Liver (tissue), 3 donors: Measurements from ENCODE around the gene VIP.

ENCODE experiments used
- CTCF ChIP-seq: fragments of 150-350 bp; IDR thresholded peaks from 2 replicates; pipeline ENCODE4 v1.5.1; 2017; ENCODE audit warnings: improper control_type of control experiment, low read depth, low read length; ENCODE audit not compliant: missing input control
- EGR1 ChIP-seq, 2 donors: IDR thresholded peaks; 2 replicates each; pipeline ENCODE4 v1.6.1; 2016 to 2018; ENCODE audit warnings: antibody characterized with exemption in 2 of 2, low read depth in 2 of 2
- FOXA1 ChIP-seq: IDR thresholded peaks from 2 replicates; pipeline ENCODE4 v1.6.1; 2016; ENCODE audit warnings: antibody characterized with exemption
- FOXA2 ChIP-seq: IDR thresholded peaks from 2 replicates; pipeline ENCODE4 v1.6.1; 2016; ENCODE audit warnings: antibody characterized with exemption
- JUND ChIP-seq, 2 donors: IDR thresholded peaks; 2 replicates each; pipeline ENCODE4 v1.6.1; 2016; ENCODE audit warnings: antibody characterized with exemption in 2 of 2
- MAX ChIP-seq: IDR thresholded peaks from 2 replicates; pipeline ENCODE4 v1.6.1; 2016; ENCODE audit warnings: antibody characterized with exemption
- NR2F2 ChIP-seq: IDR thresholded peaks from 2 replicates; pipeline ENCODE4 v1.6.1; 2016; ENCODE audit warnings: antibody characterized with exemption
- RAD21 ChIP-seq, 2 donors: IDR thresholded peaks; 2 replicates each; pipeline ENCODE4 v1.6.1; 2016; ENCODE audit warnings: antibody characterized with exemption in 2 of 2, mild to moderate bottlenecking in 2 of 2
- SP1 ChIP-seq: IDR thresholded peaks from 2 replicates; pipeline ENCODE4 v1.6.1; 2018; ENCODE audit warnings: antibody characterized with exemption, mild to moderate bottlenecking
- TAF1 ChIP-seq: conservative IDR thresholded peaks from 2 replicates; pipeline ENCODE4 v1.6.1; 2016; ENCODE audit warnings: antibody characterized with exemption, mild to moderate bottlenecking
- YY1 ChIP-seq: IDR thresholded peaks from 2 replicates; pipeline ENCODE4 v1.6.1; 2016; ENCODE audit warnings: antibody characterized with exemption, mild to moderate bottlenecking
- TF ChIP-seq, protein P1 (sequence below): IDR thresholded peaks from 2 replicates; pipeline ENCODE4 v1.6.1; 2016; ENCODE audit warnings: antibody characterized with exemption, mild to moderate bottlenecking
- donor health status: healthy.
- donor health status: healthy.

DNA sequence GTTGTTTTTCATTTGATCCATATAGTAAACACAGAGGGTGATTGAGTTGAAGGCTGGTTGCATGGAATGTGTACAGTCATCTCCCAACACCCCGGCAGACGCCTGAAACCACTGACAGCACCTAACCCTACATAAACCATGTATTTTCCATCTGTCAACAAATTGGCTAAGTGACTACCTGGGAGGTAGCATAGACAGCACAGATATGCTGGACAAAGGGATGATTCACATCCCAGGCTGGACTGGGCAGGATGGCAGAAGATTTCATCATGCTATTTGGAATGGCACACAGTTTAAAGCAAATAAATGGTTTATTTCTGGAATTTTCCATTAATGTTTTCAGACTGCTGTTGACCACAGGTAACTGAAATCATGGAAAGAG, 4.4 kb upstream of the VIP start:
- TF ChIP-seq NR2F2 (no peak), RAD21 (IDR thresholded peaks at IDR 0.05) (no peak), FOXA1 (no peak), CTCF (no peak), EGR1 (IDR thresholded peaks at IDR 0.05; ENCODE audit: low read depth in 2 of 2) (no peak), MAX (no peak), SP1 (no peak), YY1 (no peak), TAF1 (no peak), JUND (IDR thresholded peaks at IDR 0.05) (no peak), FOXA2 (no peak)
- TF ChIP-seq, protein P1, sequence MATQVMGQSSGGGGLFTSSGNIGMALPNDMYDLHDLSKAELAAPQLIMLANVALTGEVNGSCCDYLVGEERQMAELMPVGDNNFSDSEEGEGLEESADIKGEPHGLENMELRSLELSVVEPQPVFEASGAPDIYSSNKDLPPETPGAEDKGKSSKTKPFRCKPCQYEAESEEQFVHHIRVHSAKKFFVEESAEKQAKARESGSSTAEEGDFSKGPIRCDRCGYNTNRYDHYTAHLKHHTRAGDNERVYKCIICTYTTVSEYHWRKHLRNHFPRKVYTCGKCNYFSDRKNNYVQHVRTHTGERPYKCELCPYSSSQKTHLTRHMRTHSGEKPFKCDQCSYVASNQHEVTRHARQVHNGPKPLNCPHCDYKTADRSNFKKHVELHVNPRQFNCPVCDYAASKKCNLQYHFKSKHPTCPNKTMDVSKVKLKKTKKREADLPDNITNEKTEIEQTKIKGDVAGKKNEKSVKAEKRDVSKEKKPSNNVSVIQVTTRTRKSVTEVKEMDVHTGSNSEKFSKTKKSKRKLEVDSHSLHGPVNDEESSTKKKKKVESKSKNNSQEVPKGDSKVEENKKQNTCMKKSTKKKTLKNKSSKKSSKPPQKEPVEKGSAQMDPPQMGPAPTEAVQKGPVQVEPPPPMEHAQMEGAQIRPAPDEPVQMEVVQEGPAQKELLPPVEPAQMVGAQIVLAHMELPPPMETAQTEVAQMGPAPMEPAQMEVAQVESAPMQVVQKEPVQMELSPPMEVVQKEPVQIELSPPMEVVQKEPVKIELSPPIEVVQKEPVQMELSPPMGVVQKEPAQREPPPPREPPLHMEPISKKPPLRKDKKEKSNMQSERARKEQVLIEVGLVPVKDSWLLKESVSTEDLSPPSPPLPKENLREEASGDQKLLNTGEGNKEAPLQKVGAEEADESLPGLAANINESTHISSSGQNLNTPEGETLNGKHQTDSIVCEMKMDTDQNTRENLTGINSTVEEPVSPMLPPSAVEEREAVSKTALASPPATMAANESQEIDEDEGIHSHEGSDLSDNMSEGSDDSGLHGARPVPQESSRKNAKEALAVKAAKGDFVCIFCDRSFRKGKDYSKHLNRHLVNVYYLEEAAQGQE, result no peak
